HUES48 (cell line): Measurements from ENCODE around the gene LAS1L.
A peak's percentile ranks its signal among the peaks of the same experiment; 100 is the strongest.
"Not testable (repeated sequence)": the region's sequence is repeated elsewhere in the genome, so short reads cannot be mapped to it uniquely, and the experiment has no call there.

ENCODE experiments used
- H3K27ac ChIP-seq: one replicate; pipeline ENCODE4 v1.7.0; 2013; ENCODE audit warnings: low read depth, low read length, inconsistent platforms
- H3K27me3 ChIP-seq: 2 replicates; pipeline ENCODE4 v1.6.1; 2013; ENCODE audit warnings: mild to moderate bottlenecking, low read length; ENCODE audit not compliant: control insufficient read depth, insufficient read depth
- H3K36me3 ChIP-seq: 2 replicates; pipeline ENCODE4 v1.6.1; 2013; ENCODE audit warnings: low read length; ENCODE audit not compliant: control insufficient read depth, insufficient read depth
- H3K4me1 ChIP-seq: 2 replicates; pipeline ENCODE4 v1.6.1; 2013; ENCODE audit warnings: mild to moderate bottlenecking, low read length; ENCODE audit not compliant: control insufficient read depth, insufficient read depth
- H3K4me3 ChIP-seq: 2 replicates; pipeline ENCODE4 v1.5.1; 2013; ENCODE audit warnings: mild to moderate bottlenecking, low read depth, low read length
- H3K9ac ChIP-seq: 2 replicates; pipeline ENCODE4 v1.6.1; 2013; ENCODE audit warnings: mild to moderate bottlenecking, low read depth, low read length, moderate library complexity
- H3K9me3 ChIP-seq: 2 replicates; pipeline ENCODE4 v1.6.1; 2013; ENCODE audit warnings: low read length; ENCODE audit not compliant: control insufficient read depth, insufficient read depth

The LAS1L gene

DNA sequence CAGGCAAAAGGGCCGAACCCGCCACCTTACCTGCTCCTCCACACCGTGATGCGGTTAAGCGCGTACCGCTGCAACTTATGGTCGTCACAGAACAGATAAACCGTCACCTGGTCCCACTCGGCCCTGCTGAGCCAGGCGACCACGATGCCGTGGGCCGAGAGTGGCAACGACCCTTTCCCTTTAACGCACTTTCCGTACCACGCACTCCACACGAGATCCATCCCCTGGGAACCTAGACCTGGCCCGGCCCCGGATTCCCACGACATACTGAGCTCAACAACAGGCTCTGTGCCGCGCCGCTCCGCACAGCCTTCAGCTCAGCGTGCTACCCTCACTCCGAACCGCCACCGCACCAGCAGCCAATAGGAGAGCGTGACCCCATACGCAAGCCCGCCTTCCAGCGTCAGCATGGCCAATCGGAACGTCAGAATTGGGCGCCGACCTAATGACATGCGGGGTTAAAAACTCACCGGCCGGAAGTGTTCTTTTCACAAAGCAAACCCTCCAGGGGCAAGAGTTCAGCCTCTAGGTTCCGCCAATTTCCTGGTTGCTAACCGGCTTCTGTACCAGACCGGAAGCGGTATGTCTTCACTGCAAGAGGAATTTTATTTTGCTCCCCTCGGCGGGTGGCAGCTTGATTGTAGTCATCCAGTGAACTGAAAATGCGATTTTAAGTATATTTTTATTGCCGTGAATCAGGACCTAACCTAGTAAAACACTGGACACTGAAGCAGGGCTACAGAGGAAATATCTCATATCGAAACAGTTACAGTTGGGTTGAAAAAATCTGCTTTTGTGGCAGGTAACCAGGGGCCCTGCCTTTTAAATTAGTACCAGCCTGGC is at the start of gene LAS1L:
Gene LAS1L (minus strand): TSS at position 338 of the 843 bp plus-strand sequence. CDS start 72 bp downstream, at position 266.
- Histone ChIP-seq H3K27me3 (no peaks in the 10 kb centered on the region), H3K9me3 (peaks cover 26% of the 10 kb centered on the region), H3K4me1 (no peaks in the 10 kb centered on the region), H3K4me3 (peak within 1 kb of the TSS; percentile 97), H3K27ac (peak within 1 kb of the TSS; percentile 71), H3K9ac (peak within 1 kb of the TSS; percentile 83), H3K36me3 (peaks cover 22% of the 10 kb centered on the region)

DNA sequence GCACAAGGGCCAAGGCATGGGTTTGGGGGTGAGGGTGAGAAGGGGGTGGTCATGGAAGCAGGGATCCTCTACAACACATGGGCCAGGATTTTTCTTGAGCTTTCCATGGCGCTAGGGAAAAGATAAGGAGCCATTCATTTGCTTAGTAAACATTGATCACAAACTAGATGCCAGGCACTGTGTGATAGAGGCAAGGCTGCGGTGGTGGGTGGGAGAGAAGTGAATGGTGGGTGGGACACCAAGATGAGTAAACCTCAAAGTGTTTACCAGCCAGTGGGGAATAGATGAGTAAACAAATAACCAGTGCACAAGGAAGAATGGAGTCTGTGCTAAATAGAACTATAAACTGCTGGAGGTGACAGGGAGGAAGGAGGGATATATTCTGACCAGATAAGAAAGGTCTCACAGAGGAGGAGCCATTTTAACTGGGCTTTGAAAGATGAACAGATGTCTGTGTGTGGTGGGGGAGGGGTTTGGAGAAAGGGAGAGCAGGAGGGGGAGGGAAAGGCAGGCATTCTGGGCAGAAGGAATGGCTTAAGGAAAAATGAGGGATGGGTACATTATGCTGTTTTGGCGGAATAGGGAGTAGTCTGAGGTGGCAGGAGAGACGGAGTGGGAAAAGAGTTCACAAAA is 48.0 kb upstream of the LAS1L start:
- H3K4me1 ChIP-seq: peaks cover 4% of the 10 kb centered on the region; the same call in 1 of the 2 replicates
- H3K27ac ChIP-seq: no peak overlapping the region
- no peaks in the 10 kb centered on the region for H3K27me3 ChIP-seq
- no peak overlapping the region for H3K4me3 ChIP-seq
- H3K36me3 ChIP-seq: no peaks in the 10 kb centered on the region
- peaks cover 24% of the 10 kb centered on the region for H3K9me3 ChIP-seq
- H3K9ac ChIP-seq: no peak overlapping the region

DNA sequence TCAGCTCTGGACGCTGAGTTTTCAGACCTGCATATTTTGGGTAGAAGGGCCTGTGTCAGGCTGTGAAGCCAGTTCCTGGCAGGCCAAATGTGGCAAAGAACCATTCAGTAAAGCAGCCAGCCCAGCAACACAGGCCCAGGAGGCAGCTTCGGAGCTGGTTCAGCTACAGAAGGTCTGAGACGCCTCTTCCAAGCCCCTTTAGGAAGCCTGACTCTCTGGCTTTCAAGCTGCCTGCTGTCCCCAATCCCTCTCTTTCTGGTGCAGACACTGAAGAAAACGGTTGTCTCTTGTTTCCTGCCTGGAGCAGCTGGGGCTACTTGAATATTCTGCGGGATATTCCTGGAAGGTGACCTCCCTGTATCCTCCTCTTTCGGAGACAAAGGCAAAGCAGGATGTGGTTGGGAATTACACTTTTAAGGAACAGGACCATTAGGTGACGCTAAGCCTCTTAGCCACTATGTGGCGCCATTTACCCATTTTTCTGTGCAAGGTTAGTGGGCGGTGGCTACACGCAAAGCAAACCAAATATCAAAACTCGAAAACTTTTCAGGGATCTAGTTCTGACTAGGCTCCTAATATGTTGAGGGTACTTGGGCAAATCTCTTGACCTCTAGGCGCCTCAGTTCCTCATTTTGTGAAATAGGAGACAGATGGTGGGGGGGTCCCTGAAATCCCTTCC is 47.2 kb upstream of the LAS1L start:
- Histone ChIP-seq H3K9me3 (peaks cover 24% of the 10 kb centered on the region), H3K27me3 (no peaks in the 10 kb centered on the region), H3K36me3 (no peaks in the 10 kb centered on the region), H3K4me1 (peaks cover 4% of the 10 kb centered on the region; the same call in 1 of the 2 replicates), H3K9ac (no peak overlapping the region), H3K4me3 (no peak overlapping the region), H3K27ac (no peak overlapping the region)

DNA sequence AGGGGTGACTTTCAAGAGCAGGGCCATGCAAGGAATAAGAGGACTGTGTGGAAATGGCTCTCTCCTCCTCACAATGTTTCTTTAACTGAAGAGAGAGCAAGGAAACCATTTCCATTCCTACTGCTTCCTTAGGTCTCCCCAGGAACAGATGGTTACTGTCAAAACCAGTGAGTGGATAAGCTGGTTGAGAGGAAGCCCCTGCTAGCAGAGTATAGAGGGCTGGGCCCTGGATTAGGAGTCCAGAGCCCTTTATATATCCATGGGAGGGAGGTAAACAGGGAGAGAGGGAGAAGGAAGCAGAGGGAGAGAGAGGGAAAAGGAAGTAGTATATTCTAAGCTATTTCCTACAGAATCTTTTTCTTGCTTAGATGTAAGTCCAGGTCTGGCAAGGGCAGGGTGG is 43.8 kb upstream of the LAS1L start:
- H3K36me3 ChIP-seq: no peaks in the 10 kb centered on the region
- peaks cover 4% of the 10 kb centered on the region; the same call in 1 of the 2 replicates for H3K4me1 ChIP-seq
- H3K4me3 ChIP-seq: no peak overlapping the region
- H3K9me3 ChIP-seq: peaks cover 28% of the 10 kb centered on the region
- no peak overlapping the region for H3K27ac ChIP-seq
- H3K9ac ChIP-seq: no peak overlapping the region
- no peaks in the 10 kb centered on the region for H3K27me3 ChIP-seq

DNA sequence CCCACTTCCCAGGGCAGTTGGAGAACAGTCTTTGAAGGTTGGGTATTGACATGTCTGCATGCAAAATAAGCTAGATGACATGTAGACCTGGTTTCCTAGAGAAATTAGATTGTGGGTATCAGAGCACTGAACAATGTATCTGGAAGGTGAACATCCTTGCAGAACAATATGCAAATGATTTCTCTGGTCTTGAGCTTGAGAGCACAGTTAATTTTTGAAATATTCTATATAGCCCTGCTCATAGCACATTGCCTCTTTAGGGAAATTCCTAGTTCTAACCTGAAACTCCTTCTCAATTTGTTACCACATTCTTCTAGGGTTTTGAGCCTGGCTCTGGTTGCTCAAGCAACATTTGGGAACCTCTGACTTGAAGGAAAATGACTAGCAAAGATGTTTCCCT is 41.6 kb upstream of the LAS1L start:
- Histone ChIP-seq H3K9ac (no peak overlapping the region), H3K4me3 (no peak overlapping the region), H3K27ac (no peak overlapping the region), H3K4me1 (no peaks in the 10 kb centered on the region), H3K36me3 (no peaks in the 10 kb centered on the region), H3K27me3 (no peaks in the 10 kb centered on the region), H3K9me3 (peaks cover 27% of the 10 kb centered on the region)

DNA sequence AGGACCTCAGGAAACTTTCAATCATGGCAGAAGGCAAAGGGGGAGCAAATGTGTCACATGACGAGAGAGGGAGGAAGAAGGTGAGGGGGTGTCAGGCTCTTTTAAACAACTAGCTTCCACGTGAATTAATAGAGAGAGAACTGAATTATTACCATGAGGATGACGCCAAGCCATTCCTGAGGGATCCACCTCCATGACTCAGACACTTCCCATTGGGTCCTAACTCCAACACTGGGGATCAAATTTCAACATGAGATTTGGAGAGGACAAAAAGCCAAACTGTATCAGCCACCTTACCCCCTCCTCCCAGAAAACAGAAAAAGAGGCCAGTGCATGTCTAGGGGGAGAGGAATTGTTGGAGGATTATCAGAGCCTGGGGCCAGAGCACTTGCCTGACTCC is 40.4 kb upstream of the LAS1L start:
- Histone ChIP-seq H3K9me3 (peaks cover 32% of the 10 kb centered on the region), H3K9ac (no peak overlapping the region), H3K36me3 (no peaks in the 10 kb centered on the region), H3K27me3 (no peaks in the 10 kb centered on the region), H3K27ac (no peak overlapping the region), H3K4me1 (no peaks in the 10 kb centered on the region), H3K4me3 (no peak overlapping the region)

DNA sequence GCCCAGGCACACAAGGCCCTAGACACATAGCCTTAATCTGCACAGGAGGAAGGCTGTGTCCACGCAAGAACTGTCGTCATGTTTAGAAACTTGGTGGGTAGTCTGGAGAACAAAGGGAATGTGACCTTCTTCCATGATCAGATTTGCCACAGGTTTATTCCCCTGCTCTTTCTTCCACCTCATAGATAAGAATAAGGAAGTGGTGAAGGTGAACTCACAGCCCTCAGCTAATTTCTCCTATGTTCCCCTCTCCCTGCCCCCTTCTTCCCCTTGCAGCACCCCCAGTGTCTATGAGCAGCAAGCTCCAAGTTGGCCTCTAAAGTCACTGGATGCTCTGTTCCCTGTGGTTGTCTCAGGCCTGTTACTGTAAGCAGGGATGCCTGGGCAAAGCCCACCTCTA is 39.8 kb upstream of the LAS1L start:
- Histone ChIP-seq H3K36me3 (no peaks in the 10 kb centered on the region), H3K4me3 (no peak overlapping the region), H3K27me3 (no peaks in the 10 kb centered on the region), H3K9me3 (peaks cover 33% of the 10 kb centered on the region), H3K27ac (no peak overlapping the region), H3K9ac (no peak overlapping the region), H3K4me1 (no peaks in the 10 kb centered on the region)

DNA sequence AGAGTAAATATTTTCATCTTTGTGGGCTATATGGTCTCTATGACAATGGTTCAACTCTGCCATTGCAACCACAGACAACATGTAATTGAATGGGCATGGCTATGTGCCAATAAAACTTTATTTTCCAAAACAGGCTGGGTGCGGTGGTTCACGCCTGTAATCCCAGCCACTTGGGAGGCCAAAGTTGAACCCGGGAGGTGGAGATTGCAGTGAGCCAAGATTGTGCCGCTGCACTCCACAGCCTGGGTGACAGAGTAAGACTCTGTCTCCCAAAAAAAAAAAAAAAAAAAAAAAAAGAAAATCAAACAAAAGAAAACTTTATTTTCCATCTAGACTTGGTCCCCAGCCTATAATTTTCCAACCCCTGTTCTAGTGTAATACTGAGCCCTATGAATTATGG is 38.4 kb upstream of the LAS1L start:
- Histone ChIP-seq H3K27ac (no peak overlapping the region), H3K4me1 (no peaks in the 10 kb centered on the region), H3K4me3 (no peak overlapping the region), H3K9ac (no peak overlapping the region), H3K27me3 (no peaks in the 10 kb centered on the region), H3K36me3 (no peaks in the 10 kb centered on the region), H3K9me3 (peaks cover 29% of the 10 kb centered on the region)

DNA sequence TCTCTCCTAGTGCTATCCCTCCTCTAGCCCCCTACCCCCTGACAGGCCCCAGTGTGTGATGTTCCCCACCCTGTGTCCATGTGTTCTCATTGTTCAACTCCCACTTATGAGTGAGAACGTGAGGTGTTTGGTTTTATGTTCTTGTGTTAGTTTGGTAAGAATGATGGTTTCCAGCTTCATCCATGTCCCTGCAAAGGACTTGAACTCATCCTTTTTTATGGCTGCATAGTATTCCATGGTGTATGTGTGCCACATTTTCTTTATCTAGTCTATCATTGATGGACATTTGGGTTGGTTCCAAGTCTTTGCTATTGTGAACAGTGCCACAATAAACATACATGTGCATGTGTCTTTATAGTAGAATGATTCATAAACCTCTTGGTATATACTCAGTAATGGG is 28.3 kb upstream of the LAS1L start:
- H3K27me3 ChIP-seq, H3K36me3 ChIP-seq, H3K27ac ChIP-seq, H3K4me1 ChIP-seq, H3K9ac ChIP-seq, H3K4me3 ChIP-seq: not testable (repeated sequence)
- H3K9me3 ChIP-seq: peaks cover 12% of the 10 kb centered on the region; the same call in 1 of the 2 replicates

DNA sequence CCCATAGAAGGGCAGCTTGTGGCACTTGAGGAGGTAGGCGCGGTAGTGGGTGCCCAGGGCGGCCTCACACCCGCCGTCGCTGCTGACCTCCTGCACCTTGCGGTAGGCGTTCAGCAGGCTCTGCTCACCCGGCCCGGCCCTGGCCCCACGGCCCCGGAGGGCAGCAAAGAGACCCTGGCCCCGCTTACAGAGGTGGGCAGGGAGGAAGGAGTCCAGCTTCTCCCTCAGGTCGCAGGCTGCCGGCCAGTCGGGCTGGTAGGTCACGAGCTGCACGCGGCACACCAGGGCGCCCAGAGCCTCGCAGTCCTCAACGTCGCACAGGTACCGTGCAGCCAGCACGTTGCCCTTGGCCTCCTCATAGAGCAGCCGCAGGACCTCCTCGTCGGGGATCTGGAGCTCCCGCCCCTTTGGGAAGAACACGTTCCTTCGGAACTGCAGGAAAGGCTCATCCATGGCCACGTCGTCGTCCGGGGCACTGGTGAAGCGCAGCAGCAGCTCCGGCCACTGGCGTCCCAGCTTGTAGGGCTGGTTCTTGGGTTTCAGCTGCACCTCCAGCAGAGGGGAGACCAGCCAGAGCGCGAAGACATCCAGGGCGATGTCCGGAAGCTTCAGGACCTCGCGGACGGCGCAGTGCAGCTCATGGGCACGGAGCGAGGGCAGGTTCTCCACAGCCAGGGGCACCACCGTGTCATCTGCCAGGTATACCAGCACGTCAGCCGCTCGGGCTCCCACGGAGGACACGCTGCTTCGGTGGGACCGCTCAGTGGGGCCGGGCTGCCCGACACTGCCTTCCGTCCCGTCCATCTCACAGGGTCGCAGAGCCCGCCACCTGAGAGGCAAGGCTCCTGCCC is 17.1 kb upstream of the LAS1L start:
- peaks cover 23% of the 10 kb centered on the region for H3K9me3 ChIP-seq
- no peaks in the 10 kb centered on the region for H3K36me3 ChIP-seq

More for the DNA sequence above, 17.1 kb upstream of the LAS1L start:
- no peak overlapping the region for H3K27ac ChIP-seq
- H3K27me3 ChIP-seq: no peaks in the 10 kb centered on the region
- no peaks in the 10 kb centered on the region for H3K4me1 ChIP-seq
- no peak overlapping the region for H3K9ac ChIP-seq
- H3K4me3 ChIP-seq: no peak overlapping the region
